ENCODE data around the gene ANKRD27. TPM values are rescaled to one million over a fixed set of nuclear protein-coding genes. Genes with fewer than 3 reads are reported as not detected.
"Not testable (repeated sequence)": the region's sequence is repeated elsewhere in the genome, so short reads cannot be mapped to it uniquely, and the experiment has no call there.

ANKRD27 gene
- total RNA-seq, 4 donors from 2014 or later = 24.1 to 46.0 (median 28.6) TPM

- TF ChIP-seq, protein P1, sequence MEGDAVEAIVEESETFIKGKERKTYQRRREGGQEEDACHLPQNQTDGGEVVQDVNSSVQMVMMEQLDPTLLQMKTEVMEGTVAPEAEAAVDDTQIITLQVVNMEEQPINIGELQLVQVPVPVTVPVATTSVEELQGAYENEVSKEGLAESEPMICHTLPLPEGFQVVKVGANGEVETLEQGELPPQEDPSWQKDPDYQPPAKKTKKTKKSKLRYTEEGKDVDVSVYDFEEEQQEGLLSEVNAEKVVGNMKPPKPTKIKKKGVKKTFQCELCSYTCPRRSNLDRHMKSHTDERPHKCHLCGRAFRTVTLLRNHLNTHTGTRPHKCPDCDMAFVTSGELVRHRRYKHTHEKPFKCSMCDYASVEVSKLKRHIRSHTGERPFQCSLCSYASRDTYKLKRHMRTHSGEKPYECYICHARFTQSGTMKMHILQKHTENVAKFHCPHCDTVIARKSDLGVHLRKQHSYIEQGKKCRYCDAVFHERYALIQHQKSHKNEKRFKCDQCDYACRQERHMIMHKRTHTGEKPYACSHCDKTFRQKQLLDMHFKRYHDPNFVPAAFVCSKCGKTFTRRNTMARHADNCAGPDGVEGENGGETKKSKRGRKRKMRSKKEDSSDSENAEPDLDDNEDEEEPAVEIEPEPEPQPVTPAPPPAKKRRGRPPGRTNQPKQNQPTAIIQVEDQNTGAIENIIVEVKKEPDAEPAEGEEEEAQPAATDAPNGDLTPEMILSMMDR (IDR thresholded peaks at IDR 0.05) = no peak
- no peak for TF ChIP-seq POLR2A (IDR thresholded peaks at IDR 0.05)
- 71 to 79% methylated on average over 5 of the region's 5 CpGs for WGBS, 2 donors
- no peak overlapping the region for H3K4me3 ChIP-seq (ENCODE audit: low read depth, poor library complexity, severe bottlenecking)
- intact Hi-C loops (cut with DNase I; ENCODE audit: low total_unique reads) = no loop called here
- DNase-seq (ENCODE audit: low spot score in 2 of 2) = no peak
Measured at GRCh38 chr19:32717496-32717895, 42.5 kb upstream of the ANKRD27 start.

DNA sequence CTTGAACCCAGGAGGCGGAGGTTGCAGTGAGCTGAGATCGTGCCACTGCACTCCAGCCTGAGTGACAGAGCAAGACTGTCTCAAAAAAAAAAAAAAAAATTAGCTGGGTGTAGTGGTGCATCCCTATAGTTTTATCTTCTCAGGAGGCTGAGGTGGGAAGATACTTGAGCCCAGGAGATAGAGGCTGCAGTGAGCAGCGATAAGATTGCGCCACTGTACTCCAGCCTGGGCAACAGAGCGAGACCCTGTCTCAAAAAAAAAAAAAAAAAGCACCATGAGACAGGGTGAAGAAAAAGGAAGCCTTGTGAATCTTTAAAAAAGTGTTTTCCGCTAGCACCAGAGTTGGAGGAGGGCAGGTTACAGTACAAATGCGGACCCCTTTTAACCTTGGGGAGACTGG, 41.2 kb upstream of the ANKRD27 start:
- intact Hi-C loops (cut with DNase I; ENCODE audit: low total_unique reads) = not testable (repeated sequence)
- WGBS, 2 donors = 93 to 97% methylated on average over 7 of the region's 7 CpGs

GRCh38 chr19:32711747-32712146, 36.8 kb upstream of the ANKRD27 start:
- no peak overlapping the region for H3K4me3 ChIP-seq (ENCODE audit: low read depth, poor library complexity, severe bottlenecking)
- WGBS, 2 donors = 91 to 96% methylated on average over 6 of the region's 6 CpGs
- DNase-seq (ENCODE audit: low spot score in 2 of 2) = no peak
- intact Hi-C loops (cut with DNase I; ENCODE audit: low total_unique reads) = no loop called here
- TF ChIP-seq, protein P1 (IDR thresholded peaks at IDR 0.05) = no peak
- TF ChIP-seq POLR2A (IDR thresholded peaks at IDR 0.05) = no peak

More for the DNA sequence above, 41.2 kb upstream of the ANKRD27 start:
- H3K4me3 ChIP-seq (ENCODE audit: low read depth, poor library complexity, severe bottlenecking) = not testable (repeated sequence)
- DNase-seq (ENCODE audit: low spot score in 2 of 2) = peak in 1 of 2 donors; percentile 28

- WGBS, 2 donors = 93 to 95% methylated on average over 5 of the region's 5 CpGs
- intact Hi-C loops (cut with DNase I; ENCODE audit: low total_unique reads) = no loop called here
Measured at GRCh38 chr19:32709032-32709431, 34.1 kb upstream of the ANKRD27 start.

GRCh38 chr19:32708457-32708856, 33.5 kb upstream of the ANKRD27 start:
- no peak overlapping the region for H3K4me3 ChIP-seq (ENCODE audit: low read depth, poor library complexity, severe bottlenecking)
- DNase-seq (ENCODE audit: low spot score in 2 of 2) = peak in 1 of 2 donors; percentile 40
- WGBS, 2 donors = 75 to 76% methylated on average over 3 of the region's 3 CpGs
- no peak for TF ChIP-seq POLR2A (IDR thresholded peaks at IDR 0.05)
- TF ChIP-seq, protein P1 (IDR thresholded peaks at IDR 0.05) = no peak
- intact Hi-C loops (cut with DNase I; ENCODE audit: low total_unique reads) = no loop called here

More at GRCh38 chr19:32709032-32709431, 34.1 kb upstream of the ANKRD27 start:
- peak in 1 of 2 donors; percentile 48 for DNase-seq (ENCODE audit: low spot score in 2 of 2)
- TF ChIP-seq, protein P1 (IDR thresholded peaks at IDR 0.05) = no peak
- H3K4me3 ChIP-seq (ENCODE audit: low read depth, poor library complexity, severe bottlenecking) = no peak overlapping the region

DNA sequence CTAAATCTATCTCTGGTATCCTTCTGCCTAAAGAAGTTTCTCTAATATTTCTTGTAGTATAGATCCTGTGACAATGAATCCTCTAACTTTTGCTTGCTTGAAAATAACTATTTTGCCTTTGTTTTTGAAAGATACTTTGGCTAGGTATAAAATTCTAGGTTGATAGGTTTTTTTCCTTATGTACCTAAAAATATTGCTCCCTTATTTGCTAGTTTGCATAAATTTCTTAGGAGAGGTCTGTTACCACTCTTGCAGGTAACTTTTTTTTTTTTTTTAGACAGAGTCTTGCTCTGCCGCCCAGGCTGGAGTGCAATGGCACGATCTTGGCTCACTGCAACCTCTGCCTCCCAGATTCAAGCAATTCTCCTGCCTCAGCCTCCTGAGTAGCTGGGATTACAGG, 29.0 kb upstream of the ANKRD27 start:
- DNase-seq (ENCODE audit: low spot score in 2 of 2); H3K4me3 ChIP-seq (ENCODE audit: low read depth, poor library complexity, severe bottlenecking); intact Hi-C loops (cut with DNase I; ENCODE audit: low total_unique reads): not testable (repeated sequence)
- 97 to 100% methylated on average over 2 of the region's 2 CpGs for WGBS, 2 donors

GRCh38 chr19:32702010-32702409, 27.0 kb upstream of the ANKRD27 start:
- 79 to 89% methylated on average over 5 of the region's 5 CpGs for WGBS, 2 donors
- H3K4me3 ChIP-seq (ENCODE audit: low read depth, poor library complexity, severe bottlenecking) = no peak overlapping the region
- no peak for DNase-seq (ENCODE audit: low spot score in 2 of 2)
- intact Hi-C loops (cut with DNase I; ENCODE audit: low total_unique reads) = no loop called here
- TF ChIP-seq, protein P1 (IDR thresholded peaks at IDR 0.05) = no peak
- TF ChIP-seq POLR2A (IDR thresholded peaks at IDR 0.05) = no peak

GRCh38 chr19:32700129-32700528, 25.1 kb upstream of the ANKRD27 start:
- WGBS, 2 donors = 87 to 96% methylated on average over 7 of the region's 7 CpGs
- DNase-seq (ENCODE audit: low spot score in 2 of 2); H3K4me3 ChIP-seq (ENCODE audit: low read depth, poor library complexity, severe bottlenecking); intact Hi-C loops (cut with DNase I; ENCODE audit: low total_unique reads): not testable (repeated sequence)

DNA sequence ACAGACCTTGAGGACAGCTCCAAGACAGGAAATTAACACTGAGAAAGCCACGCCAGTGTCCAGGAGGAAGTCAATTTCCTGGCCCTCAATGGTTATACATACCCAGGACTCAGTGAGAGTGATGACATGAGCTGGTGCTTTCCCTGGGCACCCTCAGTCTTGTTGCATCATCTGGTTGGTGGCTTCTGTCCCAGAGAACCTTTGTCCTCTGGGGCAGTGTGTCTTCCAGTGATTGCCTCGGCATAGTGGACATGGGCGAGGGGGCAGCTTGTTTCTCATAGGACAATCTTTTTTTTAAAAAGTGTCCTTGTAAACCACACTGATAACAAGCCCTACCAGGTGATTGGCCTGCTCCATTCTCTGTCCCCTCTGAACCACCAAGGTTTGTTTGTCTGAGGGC, 21.8 kb upstream of the ANKRD27 start:
- H3K4me3 ChIP-seq (ENCODE audit: low read depth, poor library complexity, severe bottlenecking); DNase-seq (ENCODE audit: low spot score in 2 of 2); intact Hi-C loops (cut with DNase I; ENCODE audit: low total_unique reads): not testable (repeated sequence)
- WGBS, 2 donors = 82 to 87% methylated on average over 3 of the region's 3 CpGs

GRCh38 chr19:32695506-32695905, 20.5 kb upstream of the ANKRD27 start:
- 63 to 73% methylated on average over 6 of the region's 6 CpGs for WGBS, 2 donors
- H3K4me3 ChIP-seq (ENCODE audit: low read depth, poor library complexity, severe bottlenecking); DNase-seq (ENCODE audit: low spot score in 2 of 2); intact Hi-C loops (cut with DNase I; ENCODE audit: low total_unique reads): not testable (repeated sequence)

All from lower leg skin (tissue), 4 donors.